BE2C (cell line): ENCODE measurements around the gene HHAT.

ENCODE experiments used
- DNase-seq: peaks from one replicate; pipeline ENCODE4 v3.0.0-alpha.2; 2020
- H3K27me3 ChIP-seq: fragments of 250-450 bp; sonication (Bioruptor Pico); 2 replicates; pipeline ENCODE4 v1.5.1; 2020; ENCODE audit warnings: mild to moderate bottlenecking
- H3K36me3 ChIP-seq: fragments of 250-450 bp; sonication (Bioruptor Pico); 2 replicates; pipeline ENCODE4 v1.5.1; 2020; ENCODE audit warnings: mild to moderate bottlenecking
- H3K4me1 ChIP-seq: fragments of 250-450 bp; sonication (Bioruptor Pico); 2 replicates; pipeline ENCODE4 v1.5.1; 2020
- H3K4me3 ChIP-seq: 2 replicates; pipeline ENCODE4 v1.5.1; 2011; ENCODE audit warnings: low read depth, low read length
- H3K9me3 ChIP-seq: fragments of 250-450 bp; sonication (Bioruptor Pico); 2 replicates; pipeline ENCODE4 v1.5.1; 2020
- CTCF ChIP-seq: IDR thresholded peaks from 2 replicates; pipeline ENCODE4 v1.5.1; 2012; ENCODE audit warnings: mild to moderate bottlenecking, low read depth, low read length

The HHAT gene

GRCh38 chr1:210647406-210648333 is 319.0 kb downstream of the HHAT start:
- Histone ChIP-seq H3K4me3 (no peak overlapping the region), H3K27me3 (no peaks in the 10 kb centered on the region), H3K36me3 (no peaks in the 10 kb centered on the region), H3K4me1 (peaks cover 12% of the 10 kb centered on the region), H3K9me3 (no peaks in the 10 kb centered on the region)
- peak; percentile 39 for DNase-seq
- TF ChIP-seq CTCF, result no peak

GRCh38 chr1:210648588-210649269 is 320.0 kb downstream of the HHAT start:
- no peak for TF ChIP-seq CTCF
- Histone ChIP-seq H3K4me3 (no peak overlapping the region), H3K27me3 (no peaks in the 10 kb centered on the region), H3K36me3 (no peaks in the 10 kb centered on the region), H3K9me3 (no peaks in the 10 kb centered on the region), H3K4me1 (peaks cover 12% of the 10 kb centered on the region)
- no peak for DNase-seq

- Histone ChIP-seq H3K9me3 (no peaks in the 10 kb centered on the region), H3K4me1 (peaks cover 12% of the 10 kb centered on the region), H3K27me3 (no peaks in the 10 kb centered on the region), H3K4me3 (no peak overlapping the region), H3K36me3 (no peaks in the 10 kb centered on the region)
- TF ChIP-seq CTCF, result no peak
- DNase-seq, result no peak
These were observed 321.7 kb downstream of the HHAT start for GRCh38 chr1:210650403-210650802.

GRCh38 chr1:210652329-210652954 is 323.7 kb downstream of the HHAT start:
- Histone ChIP-seq H3K36me3 (no peaks in the 10 kb centered on the region), H3K4me3 (no peak overlapping the region), H3K27me3 (0 out of 2 replicates have a peak, but pooled peaks cover under 1% of the 10 kb centered on the region), H3K4me1 (peaks cover 7% of the 10 kb centered on the region), H3K9me3 (no peaks in the 10 kb centered on the region)
- no peak for DNase-seq
- no peak for TF ChIP-seq CTCF

GRCh38 chr1:210653771-210654170 is 325.1 kb downstream of the HHAT start:
- no peak for DNase-seq
- TF ChIP-seq CTCF, result no peak
- no peaks in the 10 kb centered on the region for H3K4me1 ChIP-seq
- H3K27me3 ChIP-seq, result 0 out of 2 replicates have a peak, but pooled peaks cover 6% of the 10 kb centered on the region
- H3K36me3 ChIP-seq, result no peaks in the 10 kb centered on the region
- no peak overlapping the region for H3K4me3 ChIP-seq
- no peaks in the 10 kb centered on the region for H3K9me3 ChIP-seq
